ENCODE measurements around the gene NCOA3. TPM values are rescaled to one million over a fixed set of nuclear protein-coding genes. Genes with fewer than 3 reads are reported as not detected.

Gene NCOA3
- total RNA-seq, 2 experiments from 2014 or later = 66.2 to 73.7 TPM

GRCh38 chr20:47668313-47669151 lies 166.8 kb downstream of the NCOA3 start:
- TF ChIP-seq CTCF (IDR thresholded peaks at IDR 0.05) = no peak
- ATAC-seq = no peak
- Mint-ChIP-seq H3K36me3 (ENCODE audit: low read depth) (no peaks in the 10 kb centered on the region), H3K27me3 (no peaks in the 10 kb centered on the region), H3K4me3 (no peak overlapping the region), H3K9me3 (no peaks in the 10 kb centered on the region), H3K4me1 (ENCODE audit: low read depth) (peaks cover 5% of the 10 kb centered on the region), H3K27ac (no peak overlapping the region)
- ChIA-PET CTCF (interaction anchor here (0.6 to 1.8 kb wide), 2 partner anchors 9 to 396 kb away, joined by 3 to 4 read pairs; no protein-coding TSS in a partner anchor), POLR2A (interaction anchor here (0.6 to 0.7 kb wide), 2 partner anchors 18 to 831 kb away, joined by 3 to 4 read pairs; no protein-coding TSS in a partner anchor)
- DNase-seq = no peak
- intact Hi-C loops (cut with micrococcal nuclease) = no loop called here

GRCh38 chr20:47669152-47669425 lies 167.4 kb downstream of the NCOA3 start:
- intact Hi-C loops (cut with micrococcal nuclease) = no loop called here
- no peaks in the 10 kb centered on the region for H3K4me1 Mint-ChIP-seq (ENCODE audit: low read depth)
- ChIA-PET CTCF (no interaction called here), POLR2A (no interaction called here)
- TF ChIP-seq CTCF (IDR thresholded peaks at IDR 0.05) = no peak
- H3K9me3 Mint-ChIP-seq = no peaks in the 10 kb centered on the region
- ATAC-seq (no peak), DNase-seq (no peak)
- no peak overlapping the region for H3K4me3 Mint-ChIP-seq
- no peak overlapping the region for H3K27ac Mint-ChIP-seq
- no peaks in the 10 kb centered on the region for H3K27me3 Mint-ChIP-seq
- no peaks in the 10 kb centered on the region for H3K36me3 Mint-ChIP-seq (ENCODE audit: low read depth)

- Mint-ChIP-seq H3K27ac (no peak overlapping the region), H3K4me1 (ENCODE audit: low read depth) (no peaks in the 10 kb centered on the region), H3K4me3 (no peak overlapping the region), H3K36me3 (ENCODE audit: low read depth) (no peaks in the 10 kb centered on the region), H3K9me3 (no peaks in the 10 kb centered on the region), H3K27me3 (no peaks in the 10 kb centered on the region)
- POLR2A ChIA-PET = interaction anchor here (0.6 to 0.8 kb wide), 2 partner anchors 10 to 462 kb away, joined by 3 to 4 read pairs; no protein-coding TSS in a partner anchor
- CTCF ChIA-PET = no interaction called here
- intact Hi-C loops (cut with micrococcal nuclease) = no loop called here
- ATAC-seq = no peak
- DNase-seq = no peak
- no peak for TF ChIP-seq CTCF (IDR thresholded peaks at IDR 0.05)
Observed at GRCh38 chr20:47669489-47669888, 167.8 kb downstream of the NCOA3 start.

- Mint-ChIP-seq H3K27me3 (no peaks in the 10 kb centered on the region), H3K9me3 (no peaks in the 10 kb centered on the region), H3K4me1 (ENCODE audit: low read depth) (no peaks in the 10 kb centered on the region), H3K36me3 (ENCODE audit: low read depth) (no peaks in the 10 kb centered on the region), H3K4me3 (no peak overlapping the region), H3K27ac (no peak overlapping the region)
- intact Hi-C loops (cut with micrococcal nuclease) = no loop called here
- DNase-seq = no peak
- TF ChIP-seq CTCF (IDR thresholded peaks at IDR 0.05) = no peak
- CTCF ChIA-PET = no interaction called here
- ATAC-seq = no peak
- POLR2A ChIA-PET = interaction anchor here (0.6 to 1.2 kb wide), 3 partner anchors 7 to 463 kb away, joined by 3 to 4 read pairs (median 4); no protein-coding TSS in a partner anchor
Observed at GRCh38 chr20:47669927-47670890, 168.5 kb downstream of the NCOA3 start.

Measured in activated CD8-positive, alpha-beta T cell treated with anti-CD3 and anti-CD28 coated beads for 36 hours (primary cell).